SK-N-MC (cell line): Measurements from ENCODE around the gene DOK3.

Experiments used
- EZH2 ChIP-seq: fragments of 200-600 bp; sonication (generic); IDR thresholded peaks from one replicate; pipeline ENCODE4 v1.6.1; 2017; ENCODE audit warnings: antibody characterized with exemption
- POLR2AphosphoS5 ChIP-seq: IDR thresholded peaks from 2 replicates; pipeline ENCODE4 v1.6.1; 2012; ENCODE audit warnings: mild to moderate bottlenecking, low read depth, low read length, borderline replicate concordance

DNA sequence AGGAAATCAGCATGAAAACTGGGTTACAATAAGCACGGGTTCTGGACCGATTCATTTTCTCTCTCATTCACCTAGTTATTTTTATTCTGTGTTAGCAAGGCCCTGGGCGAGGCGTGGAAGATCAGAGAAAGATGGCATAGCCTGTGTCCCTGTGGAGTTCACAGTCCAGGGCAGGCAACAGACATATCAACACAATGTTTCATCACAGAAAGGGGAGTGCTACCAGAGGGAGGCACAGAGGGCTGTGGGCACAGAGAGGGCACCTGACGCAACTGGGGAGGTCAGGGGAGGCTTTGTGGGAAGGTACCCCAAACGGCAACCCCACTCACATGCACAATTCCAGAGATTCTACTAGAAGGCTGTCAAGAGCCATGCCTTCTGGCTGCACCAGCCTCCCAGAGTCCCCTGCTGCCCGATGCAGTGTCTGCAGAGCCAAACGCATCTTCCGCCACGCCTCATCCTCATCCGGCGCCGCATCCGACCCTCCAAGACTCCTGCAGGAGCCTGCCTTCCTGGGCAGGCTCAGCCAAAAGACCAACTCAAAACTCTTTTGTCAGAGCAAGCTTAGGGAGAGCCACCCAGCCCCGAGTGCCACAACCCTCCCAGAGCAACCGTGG lies 43.3 kb upstream of the DOK3 start:
- TF ChIP-seq POLR2AphosphoS5 (no peak), EZH2 (no peak)
